ENCODE measurements around the gene CCZ1B. TPM values are rescaled to one million over a fixed set of nuclear protein-coding genes. Genes with fewer than 3 reads are reported as not detected.
"Not testable (repeated sequence)": the region's sequence is repeated elsewhere in the genome, so short reads cannot be mapped to it uniquely, and the experiment has no call there.

Gene CCZ1B
- total RNA-seq, 1 experiment from 2014 or later = 77.0 TPM

DNA sequence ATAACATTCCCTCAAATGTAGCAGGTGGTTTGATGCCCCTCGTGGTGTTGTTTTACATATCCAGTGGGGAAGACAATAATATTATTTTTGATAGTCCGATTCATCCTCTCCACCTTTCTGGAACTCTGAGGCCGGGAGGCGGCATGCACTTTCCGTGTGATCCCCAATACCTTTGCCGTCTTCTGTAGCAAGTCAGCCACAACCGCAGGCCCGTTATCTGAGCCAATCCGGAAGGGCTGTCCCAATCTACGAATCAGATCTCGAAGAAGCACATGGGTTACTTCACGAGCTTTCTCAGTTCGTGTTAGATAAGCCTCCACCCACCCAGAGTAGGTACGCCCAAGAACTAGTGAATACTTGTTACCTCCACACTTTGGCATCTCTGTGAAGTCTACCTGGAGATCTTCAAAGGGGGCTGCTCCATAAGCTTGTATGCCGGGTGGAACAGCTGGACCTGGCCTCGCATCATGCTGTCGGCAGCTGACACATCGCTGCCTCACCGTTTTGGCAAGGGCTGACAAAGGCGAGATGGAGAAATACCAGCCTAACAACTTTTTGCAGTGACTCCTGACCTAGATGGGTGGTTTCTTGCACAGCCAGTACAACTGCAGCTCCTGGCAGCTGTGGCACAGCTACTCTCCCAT lies 16.3 kb upstream of the CCZ1B start:
- not testable (repeated sequence) for H4K20me1 ChIP-seq (ENCODE audit: control insufficient read depth, insufficient read depth, insufficient read length); H3K27me3 ChIP-seq (ENCODE audit: insufficient read depth, low read length); H3K27me3 Mint-ChIP-seq (ENCODE audit: low read depth); H3T11ph ChIP-seq (ENCODE audit: low read length); H3K79me1 ChIP-seq (ENCODE audit: insufficient read depth, low read depth, low read length, poor library complexity, severe bottlenecking); H4K8ac ChIP-seq (replicated peaks; ENCODE audit: insufficient read length, low read depth, low read length); H3K27ac Mint-ChIP-seq; H3K9ac ChIP-seq (ENCODE audit: extremely low read depth, insufficient read length, low read length); H3K36me3 Mint-ChIP-seq (ENCODE audit: insufficient read depth in 1 of 3, low read depth in 3 of 3); H4K5ac ChIP-seq (ENCODE audit: insufficient read length, low read depth, low read length); H2BK12ac ChIP-seq (ENCODE audit: insufficient read length, low read depth, low read length); H2BK20ac ChIP-seq (ENCODE audit: low read depth, low read length, poor library complexity, severe bottlenecking); H3K79me2 ChIP-seq (ENCODE audit: insufficient read depth, low read length); DNase-seq; H2AFZ ChIP-seq (ENCODE audit: low read length); H3K14ac ChIP-seq (ENCODE audit: insufficient read depth, low read length); H2BK120ac ChIP-seq (ENCODE audit: low read depth, low read length, poor library complexity, severe bottlenecking); H3K18ac ChIP-seq (ENCODE audit: insufficient read length, low read depth, low read length); H3K4ac ChIP-seq (ENCODE audit: low read depth, low read length); H3K9me3 Mint-ChIP-seq; H4K91ac ChIP-seq (ENCODE audit: insufficient read length, low read depth, low read length); H2AK5ac ChIP-seq (ENCODE audit: insufficient read length, low read length); H2BK5ac ChIP-seq (ENCODE audit: insufficient read length, low read length); H3K23ac ChIP-seq (ENCODE audit: insufficient read length, low read depth, low read length); H3K56ac ChIP-seq (ENCODE audit: insufficient read length, low read depth, low read length); H2BK15ac ChIP-seq (ENCODE audit: low read depth, low read length); H3K23me2 ChIP-seq (ENCODE audit: insufficient read length, low read depth, low read length, poor library complexity, severe bottlenecking); H3K4me3 Mint-ChIP-seq; H3K4me2 ChIP-seq (ENCODE audit: insufficient read depth, insufficient read length, low read length); H3K27ac ChIP-seq (ENCODE audit: insufficient read length, low read depth, low read length); H3K4me1 ChIP-seq (ENCODE audit: insufficient read depth, low read length); H3K9me3 ChIP-seq (ENCODE audit: control insufficient read depth, low read depth, low read length)
- H3K4me1 Mint-ChIP-seq = peaks cover 15% of the 10 kb centered on the region in 2 experiments
- WGBS (ENCODE audit: extremely low coverage, insufficient read length, low lambda C conversion rate) = no CpG with 5 or more reads among the region's 20 CpGs

- H3K9me3 ChIP-seq (ENCODE audit: control insufficient read depth, low read depth, low read length); DNase-seq; H3K79me2 ChIP-seq (ENCODE audit: insufficient read depth, low read length); H2BK20ac ChIP-seq (ENCODE audit: low read depth, low read length, poor library complexity, severe bottlenecking); H3K4me3 Mint-ChIP-seq; H4K5ac ChIP-seq (ENCODE audit: insufficient read length, low read depth, low read length); H3K23ac ChIP-seq (ENCODE audit: insufficient read length, low read depth, low read length); H3K27me3 ChIP-seq (ENCODE audit: insufficient read depth, low read length); H3K14ac ChIP-seq (ENCODE audit: insufficient read depth, low read length); H4K91ac ChIP-seq (ENCODE audit: insufficient read length, low read depth, low read length); H3K23me2 ChIP-seq (ENCODE audit: insufficient read length, low read depth, low read length, poor library complexity, severe bottlenecking); H2BK12ac ChIP-seq (ENCODE audit: insufficient read length, low read depth, low read length); H3K9me3 Mint-ChIP-seq; H3K18ac ChIP-seq (ENCODE audit: insufficient read length, low read depth, low read length); H2BK15ac ChIP-seq (ENCODE audit: low read depth, low read length); H3K79me1 ChIP-seq (ENCODE audit: insufficient read depth, low read depth, low read length, poor library complexity, severe bottlenecking); H3T11ph ChIP-seq (ENCODE audit: low read length); H2AFZ ChIP-seq (ENCODE audit: low read length); H3K27ac ChIP-seq (ENCODE audit: insufficient read length, low read depth, low read length); H3K56ac ChIP-seq (ENCODE audit: insufficient read length, low read depth, low read length); H3K4me1 Mint-ChIP-seq; H3K27ac Mint-ChIP-seq; H3K9ac ChIP-seq (ENCODE audit: extremely low read depth, insufficient read length, low read length); H4K20me1 ChIP-seq (ENCODE audit: control insufficient read depth, insufficient read depth, insufficient read length); H3K4ac ChIP-seq (ENCODE audit: low read depth, low read length); H3K4me1 ChIP-seq (ENCODE audit: insufficient read depth, low read length); H2BK120ac ChIP-seq (ENCODE audit: low read depth, low read length, poor library complexity, severe bottlenecking); H2AK5ac ChIP-seq (ENCODE audit: insufficient read length, low read length); H3K4me2 ChIP-seq (ENCODE audit: insufficient read depth, insufficient read length, low read length); H2BK5ac ChIP-seq (ENCODE audit: insufficient read length, low read length); H4K8ac ChIP-seq (replicated peaks; ENCODE audit: insufficient read length, low read depth, low read length); H3K36me3 Mint-ChIP-seq (ENCODE audit: insufficient read depth in 1 of 3, low read depth in 3 of 3): not testable (repeated sequence)
- H3K27me3 Mint-ChIP-seq (ENCODE audit: low read depth) = peaks cover 14% of the 10 kb centered on the region
- WGBS (ENCODE audit: extremely low coverage, insufficient read length, low lambda C conversion rate) = no CpG with 5 or more reads among the region's 10 CpGs
Measured at GRCh38 chr7:6837081-6837480, 11.0 kb upstream of the CCZ1B start.

Measured in H9 (cell line).